Tibial artery (tissue), 4 donors: Measurements from ENCODE around the gene HSPA1A.
"Not testable (repeated sequence)": the region's sequence is repeated elsewhere in the genome, so short reads cannot be mapped to it uniquely, and the experiment has no call there.

Experiments
- DNase-seq, 2 donors: peaks; one replicate each; pipeline ENCODE4 v3.0.0-alpha.2; 2019
- H3K27ac ChIP-seq, 2 donors: fragments of 200-600 bp; sonication (generic) in 1 of 2; 1 replicate in 1 of 2; 2 replicates in 1 of 2; pipeline ENCODE4 v1.5.1; 2018 to 2019; ENCODE audit warnings: mild to moderate bottlenecking in 1 of 2
- H3K27me3 ChIP-seq, 2 donors: fragments of 200-600 bp; sonication (generic) in 1 of 2; one replicate each; pipeline versions ENCODE4 v1.5.1 to v1.6.0; 2016 to 2019
- H3K36me3 ChIP-seq, 3 donors: fragments of 200-600 bp; sonication (generic) in 2 of 3; one replicate each; pipeline ENCODE4 v1.5.1; 2016 to 2019; ENCODE audit warnings: mild to moderate bottlenecking in 2 of 3
- H3K4me1 ChIP-seq, 4 donors: fragments of 200-600 bp; sonication (generic) in 2 of 4; 1 replicate in 3 of 4; 2 replicates in 1 of 4; pipeline ENCODE4 v1.5.1; 2016 to 2019
- H3K4me3 ChIP-seq, 2 donors: fragments of 200-600 bp; sonication (generic) in 1 of 2; 1 replicate in 1 of 2; 2 replicates in 1 of 2; pipeline ENCODE4 v1.5.1; 2018 to 2019; ENCODE audit warnings: mild to moderate bottlenecking in 2 of 2
- H3K9me3 ChIP-seq, 3 donors: fragments of 200-600 bp; sonication (generic) in 1 of 3; one replicate each; pipeline ENCODE4 v1.5.1; 2016 to 2019
- intact Hi-C: fragments of 100-400 bp; cut with DNase I; formaldehyde crosslinking; loops from one replicate; pipeline ENCODE4 v1.15.0; 2023; ENCODE audit warnings: low total_unique reads
- TF ChIP-seq, protein P1 (sequence below), 2 experiments: fragments of 200-600 bp in 1 of 2; fragments of 450-650 bp in 1 of 2; IDR thresholded peaks; one replicate each; pipeline ENCODE4 v1.5.1; 2017 to 2019; ENCODE audit warnings: antibody characterized with exemption in 2 of 2, mild to moderate bottlenecking in 1 of 2, moderate library complexity in 1 of 2

HSPA1A gene

DNA sequence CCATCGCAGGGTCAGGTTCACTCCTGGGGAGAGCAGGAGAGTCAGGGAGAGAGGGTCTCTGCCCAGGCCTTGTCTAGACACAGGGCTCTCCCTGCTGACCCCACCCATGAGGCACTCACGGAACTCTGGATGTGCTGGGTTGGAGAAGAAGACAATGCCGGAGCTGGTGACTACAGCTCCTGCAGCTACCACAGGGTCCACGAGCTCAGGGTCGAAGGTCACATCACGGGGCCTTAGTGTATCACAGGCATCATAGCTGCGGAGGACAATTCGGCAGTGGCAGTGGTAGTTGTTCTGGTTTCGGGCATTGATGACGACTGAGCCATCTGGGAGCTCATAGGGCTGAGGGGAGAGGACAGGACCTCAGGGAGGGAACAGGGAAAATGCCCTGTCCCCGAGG, 44.6 kb downstream of the HSPA1A start:
- TF ChIP-seq, protein P1, sequence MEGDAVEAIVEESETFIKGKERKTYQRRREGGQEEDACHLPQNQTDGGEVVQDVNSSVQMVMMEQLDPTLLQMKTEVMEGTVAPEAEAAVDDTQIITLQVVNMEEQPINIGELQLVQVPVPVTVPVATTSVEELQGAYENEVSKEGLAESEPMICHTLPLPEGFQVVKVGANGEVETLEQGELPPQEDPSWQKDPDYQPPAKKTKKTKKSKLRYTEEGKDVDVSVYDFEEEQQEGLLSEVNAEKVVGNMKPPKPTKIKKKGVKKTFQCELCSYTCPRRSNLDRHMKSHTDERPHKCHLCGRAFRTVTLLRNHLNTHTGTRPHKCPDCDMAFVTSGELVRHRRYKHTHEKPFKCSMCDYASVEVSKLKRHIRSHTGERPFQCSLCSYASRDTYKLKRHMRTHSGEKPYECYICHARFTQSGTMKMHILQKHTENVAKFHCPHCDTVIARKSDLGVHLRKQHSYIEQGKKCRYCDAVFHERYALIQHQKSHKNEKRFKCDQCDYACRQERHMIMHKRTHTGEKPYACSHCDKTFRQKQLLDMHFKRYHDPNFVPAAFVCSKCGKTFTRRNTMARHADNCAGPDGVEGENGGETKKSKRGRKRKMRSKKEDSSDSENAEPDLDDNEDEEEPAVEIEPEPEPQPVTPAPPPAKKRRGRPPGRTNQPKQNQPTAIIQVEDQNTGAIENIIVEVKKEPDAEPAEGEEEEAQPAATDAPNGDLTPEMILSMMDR (IDR thresholded peaks at IDR 0.05): no peak
- H3K27ac ChIP-seq: no peak overlapping the region
- H3K4me1 ChIP-seq: peaks cover 0 to 24% (median 20%) of the 10 kb centered on the region in 4 donors
- no peak overlapping the region for H3K4me3 ChIP-seq
- no peak for DNase-seq
- H3K27me3 ChIP-seq: no peaks in the 10 kb centered on the region
- intact Hi-C loops: no loop called here
- peaks cover 25 to 41% (median 35%) of the 10 kb centered on the region in 3 donors for H3K36me3 ChIP-seq
- no peaks in the 10 kb centered on the region for H3K9me3 ChIP-seq

DNA sequence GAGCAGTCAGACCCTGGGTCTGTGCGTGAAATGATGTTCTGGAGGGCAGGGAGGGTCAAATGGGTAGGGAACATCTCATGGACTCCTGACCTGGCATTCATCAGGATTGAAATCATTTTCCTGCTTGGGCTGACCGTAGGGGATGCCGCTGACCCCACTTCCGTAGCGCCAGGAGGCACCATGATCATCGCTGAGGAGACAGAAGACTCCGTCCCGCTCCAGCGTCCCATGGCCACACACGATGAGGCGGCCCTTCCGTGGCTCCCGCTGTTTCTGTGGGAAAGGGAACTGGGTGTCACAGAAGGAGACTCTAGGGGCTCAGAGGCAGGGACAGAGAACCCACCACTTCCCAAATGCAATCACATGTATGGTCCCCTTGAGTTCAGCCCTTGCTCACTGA, 45.0 kb downstream of the HSPA1A start:
- Histone ChIP-seq H3K4me3 (no peak overlapping the region), H3K9me3 (no peaks in the 10 kb centered on the region), H3K36me3 (peaks cover 25 to 41% (median 35%) of the 10 kb centered on the region in 3 donors), H3K4me1 (peaks cover 0 to 24% (median 20%) of the 10 kb centered on the region in 4 donors), H3K27ac (no peak overlapping the region), H3K27me3 (no peaks in the 10 kb centered on the region)
- TF ChIP-seq, protein P1 (IDR thresholded peaks at IDR 0.05): no peak
- DNase-seq: no peak
- intact Hi-C loops: no loop called here

GRCh38 chr6:31861150-31861549, 45.8 kb downstream of the HSPA1A start:
- Histone ChIP-seq H3K4me3 (no peak overlapping the region), H3K27me3 (no peaks in the 10 kb centered on the region), H3K4me1 (peaks cover 0 to 24% (median 20%) of the 10 kb centered on the region in 4 donors), H3K9me3 (no peaks in the 10 kb centered on the region), H3K27ac (no peak overlapping the region), H3K36me3 (peaks cover 25 to 41% (median 35%) of the 10 kb centered on the region in 3 donors)
- DNase-seq: no peak
- TF ChIP-seq, protein P1 (IDR thresholded peaks at IDR 0.05): no peak
- intact Hi-C loops: no loop called here

DNA sequence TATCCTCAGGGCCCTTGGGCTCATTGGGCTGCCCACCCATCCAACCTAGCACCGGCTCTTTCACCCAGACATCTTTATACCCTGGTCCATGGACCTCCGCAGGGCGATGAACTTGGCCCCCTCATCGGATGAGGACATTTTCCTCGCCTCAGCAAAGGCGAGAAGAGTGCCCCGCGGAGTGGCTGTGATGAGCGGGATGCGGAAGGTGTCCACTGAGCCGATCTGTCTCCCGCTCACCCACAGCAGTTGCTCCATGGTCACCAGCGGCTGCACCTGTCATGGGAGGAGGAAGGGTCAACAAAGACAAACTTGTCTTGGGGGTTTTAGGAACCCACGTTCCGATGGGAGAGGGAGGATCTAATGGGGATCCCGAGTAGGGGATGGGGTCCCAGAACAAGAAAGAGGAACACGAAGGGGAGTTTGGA, 46.6 kb downstream of the HSPA1A start:
- H3K4me1 ChIP-seq: peaks cover 0 to 24% (median 20%) of the 10 kb centered on the region in 4 donors
- H3K4me3 ChIP-seq: peak overlapping the region; percentile 73 to 77
- no peaks in the 10 kb centered on the region for H3K9me3 ChIP-seq
- no peak for DNase-seq
- peak overlapping the region; percentile 88 for H3K27ac ChIP-seq
- TF ChIP-seq, protein P1 (IDR thresholded peaks at IDR 0.05): no peak
- peaks cover 25 to 41% (median 35%) of the 10 kb centered on the region in 3 donors for H3K36me3 ChIP-seq
- intact Hi-C loops: no loop called here
- no peaks in the 10 kb centered on the region for H3K27me3 ChIP-seq

DNA sequence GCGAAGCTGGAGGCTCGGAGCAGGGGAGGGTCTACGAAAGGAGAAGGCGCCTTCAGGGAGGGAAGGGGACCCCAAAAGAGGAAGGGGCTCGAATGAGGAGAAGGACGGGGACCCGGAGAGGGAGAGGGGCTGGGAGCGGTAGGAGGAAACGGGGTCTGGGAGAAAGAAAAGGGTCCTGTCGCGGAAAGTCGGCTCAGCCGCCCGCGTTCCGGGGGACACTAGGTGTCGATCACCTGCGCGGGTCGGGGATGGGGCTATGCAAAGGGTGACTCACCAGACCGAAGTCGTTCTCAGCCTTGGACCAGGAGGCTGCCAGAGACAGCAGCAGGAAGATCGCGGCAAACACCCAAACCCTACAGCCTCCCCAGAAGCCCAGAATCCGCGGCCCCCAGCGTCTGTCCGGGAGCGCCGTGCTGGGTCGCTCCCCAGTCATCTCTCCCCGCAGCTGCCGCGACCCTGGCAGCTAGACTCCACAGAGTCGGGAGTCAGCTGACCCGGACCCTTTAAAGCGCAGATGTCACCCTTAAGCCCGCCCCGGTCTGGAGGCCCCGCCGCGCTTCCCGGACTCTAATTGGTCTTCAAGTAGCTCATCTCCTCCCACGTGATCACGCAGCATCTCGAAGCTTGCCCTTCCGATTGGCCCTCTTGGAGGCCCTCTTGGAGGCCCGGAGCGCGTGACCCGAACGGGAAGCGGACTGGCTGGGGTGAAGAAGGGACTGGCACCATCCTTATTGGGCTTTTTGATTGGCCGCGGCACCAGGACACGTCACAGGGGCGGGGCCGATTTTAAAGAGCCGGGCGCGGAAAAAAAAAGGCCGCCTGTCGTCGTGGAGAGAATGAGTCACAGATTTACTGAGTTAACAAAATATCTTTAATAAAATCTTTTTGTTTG, 47.2 kb downstream of the HSPA1A start, which contains the start of gene NEU1:
Gene NEU1, minus strand, starts transcription at position 478 of the 892 bp plus-strand sequence. Its CDS starts 45 bp downstream, at position 433.
- Histone ChIP-seq H3K9me3 (no peaks in the 10 kb centered on the region), H3K27me3 (no peaks in the 10 kb centered on the region), H3K4me3 (peak within 1 kb of the TSS; percentile 73 to 77), H3K4me1 (peaks cover 0 to 24% (median 20%) of the 10 kb centered on the region in 4 donors), H3K27ac (peak within 1 kb of the TSS; percentile 88), H3K36me3 (peaks cover 25 to 35% (median 29%) of the 10 kb centered on the region in 3 donors)
- TF ChIP-seq, protein P1 (IDR thresholded peaks at IDR 0.05): no peak
- peak; percentile 100 for DNase-seq
- intact Hi-C loops: no loop called here

DNA sequence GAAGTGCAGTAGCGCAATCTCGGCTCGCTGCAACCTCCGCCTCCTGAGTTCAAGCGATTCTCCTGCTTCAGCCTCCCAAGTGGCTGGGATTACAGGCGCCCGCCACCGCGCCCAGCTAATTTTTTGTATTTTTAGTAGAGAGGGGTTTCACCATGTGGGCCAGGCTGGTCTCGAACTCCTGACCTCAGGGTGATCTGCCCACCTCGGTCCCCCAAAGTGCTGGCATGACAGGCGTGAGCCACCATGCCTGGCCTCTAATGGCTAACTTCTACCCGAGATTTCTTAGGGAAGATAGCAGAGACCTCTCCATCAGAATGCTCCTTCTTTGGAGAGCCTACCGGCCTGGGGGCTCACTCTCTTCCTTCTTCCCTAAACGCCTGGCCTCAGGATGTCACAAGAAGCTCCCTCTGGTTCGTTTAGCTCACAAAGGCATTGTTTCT, 48.8 kb downstream of the HSPA1A start:
- H3K27me3 ChIP-seq, H3K9me3 ChIP-seq, DNase-seq, intact Hi-C loops: not testable (repeated sequence)
- Histone ChIP-seq H3K36me3 (peaks cover 13 to 19% (median 13%) of the 10 kb centered on the region in 3 donors), H3K4me1 (peaks cover 0 to 24% (median 20%) of the 10 kb centered on the region in 4 donors), H3K4me3 (peak overlapping the region; percentile 73 to 77), H3K27ac (peak overlapping the region; percentile 56 to 81)
